Limb (tissue), 2 donors: Measurements from ENCODE around the gene NEDD4L.

ENCODE experiments used
- DNase-seq, 2 donors: peaks; one replicate each; pipeline ENCODE4 v3.0.0-alpha.2; 2016; ENCODE audit errors: extremely low spot score in 2 of 2

Gene NEDD4L

GRCh38 chr18:58446391-58447060 lies 402.5 kb downstream of the NEDD4L start:
- no peak for DNase-seq

GRCh38 chr18:58447402-58448095 lies 403.5 kb downstream of the NEDD4L start:
- DNase-seq, result peak; percentile 42 to 45

DNA sequence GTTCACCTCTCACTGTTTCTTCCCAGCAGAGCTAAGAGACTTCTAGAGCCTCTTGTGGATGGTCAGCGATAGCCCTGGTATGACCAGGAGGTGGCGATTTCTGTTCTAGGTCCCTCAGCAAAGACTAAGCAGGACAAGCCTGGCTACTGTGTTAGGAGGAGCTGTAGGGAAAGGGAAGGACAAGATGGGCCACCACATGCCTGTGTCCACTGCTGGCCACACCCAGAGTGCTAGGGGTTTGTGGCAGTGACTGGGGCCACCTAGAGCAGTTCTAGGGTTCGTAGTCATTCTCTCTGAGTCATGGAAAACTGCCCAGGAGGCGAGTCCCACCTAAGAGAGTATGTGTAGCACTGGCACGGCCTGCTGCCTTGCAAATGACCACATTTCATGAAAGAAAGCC lies 405.4 kb downstream of the NEDD4L start:
- no peak for DNase-seq
